H1 (cell line): ENCODE results near the gene WSCD2. TPM values are rescaled to one million over a fixed set of nuclear protein-coding genes. Genes with fewer than 3 reads are reported as not detected.

Experiments used
- CTCF ChIA-PET: fragments of 300-600 bp; sonication (Branson Sonifier 250); formaldehyde crosslinking; loops from one replicate; lab custom pipeline; 2021; ENCODE audit not compliant: partially characterized antibody; lab: Charles Lee
- POLR2A ChIA-PET: fragments of 300-600 bp; sonication (Branson Sonifier 250); formaldehyde crosslinking; loops from one replicate; lab custom pipeline; 2021; ENCODE audit warnings: inconsistent platforms; ENCODE audit not compliant: partially characterized antibody; lab: Charles Lee
- DNase-seq, 2 experiments: peaks; one replicate each; pipeline versions ENCODE4 v3.0.0 to v3.0.0-alpha.2; 2010 to 2022; ENCODE audit warnings: low spot score in 2 of 2, low read depth in 1 of 2, mixed read lengths in 1 of 2
- FAIRE-seq: peaks from 2 replicates; lab custom pipeline; 2011; peaks lifted over from hg19 to GRCh38; lab: Jason Lieb, UNC
- H2AFZ ChIP-seq: 2 replicates; pipeline ENCODE4 v1.8.1; 2012; ENCODE audit warnings: low read length, inconsistent platforms
- H2AK5ac ChIP-seq: 2 replicates; pipeline ENCODE4 v1.6.1; 2013; ENCODE audit warnings: low read depth, low read length
- H2BK120ac ChIP-seq: replicated peaks from 2 replicates; pipeline ENCODE3; 2013; ENCODE audit warnings: low read depth, low read length, inconsistent platforms
- H2BK12ac ChIP-seq: 2 replicates; pipeline ENCODE4 v1.6.1; 2013; ENCODE audit warnings: low read depth, low read length
- H2BK15ac ChIP-seq: 2 replicates; pipeline ENCODE4 v1.6.1; 2013; ENCODE audit warnings: low read length
- H2BK20ac ChIP-seq: 2 replicates; pipeline ENCODE4 v1.6.1; 2013; ENCODE audit warnings: low read length
- H2BK5ac ChIP-seq: 2 replicates; pipeline ENCODE4 v1.6.1; 2013; ENCODE audit warnings: low read depth, low read length
- H3K14ac ChIP-seq: 2 replicates; pipeline ENCODE4 v1.6.1; 2013; ENCODE audit warnings: inconsistent platforms; ENCODE audit not compliant: insufficient read length
- H3K18ac ChIP-seq: 2 replicates; pipeline ENCODE4 v1.6.1; 2013; ENCODE audit warnings: low read length; ENCODE audit errors: extremely low read depth
- H3K23ac ChIP-seq: 2 replicates; pipeline ENCODE4 v1.6.1; 2013; ENCODE audit warnings: inconsistent platforms; ENCODE audit not compliant: insufficient read length
- H3K23me2 ChIP-seq: 2 replicates; pipeline ENCODE4 v1.6.1; 2013; ENCODE audit warnings: low read depth, low read length
- H3K27ac ChIP-seq: 2 replicates; pipeline ENCODE4 v1.6.1; 2011; ENCODE audit warnings: low read depth, low read length, inconsistent platforms
- H3K27me3 ChIP-seq, 4 experiments: replicated peaks in 1 of 4; 1 replicate in 1 of 4; 2 replicates in 3 of 4; pipeline versions ENCODE4 v1.6.1 to v1.8.1; 2011 to 2013; ENCODE audit warnings: low read length in 3 of 4, mild to moderate bottlenecking in 3 of 4, inconsistent platforms in 2 of 4, mixed read lengths in 2 of 4, moderate library complexity in 1 of 4; ENCODE audit not compliant: control insufficient read depth in 3 of 4, insufficient read depth in 3 of 4; ENCODE audit errors: extremely low read depth in 1 of 4
- H3K36me3 ChIP-seq, 4 experiments: 2 replicates each; pipeline versions ENCODE4 v1.6.1 to v1.8.1; 2011 to 2013; ENCODE audit warnings: mild to moderate bottlenecking in 4 of 4, low read length in 3 of 4, moderate library complexity in 2 of 4, control low read depth in 1 of 4, inconsistent platforms in 1 of 4; ENCODE audit not compliant: insufficient read depth in 4 of 4, control insufficient read depth in 2 of 4
- H3K4ac ChIP-seq: replicated peaks from 2 replicates; pipeline ENCODE3; 2013; ENCODE audit warnings: low read length, low read depth, mixed read lengths, inconsistent platforms; ENCODE audit not compliant: insufficient read length
- H3K4me1 ChIP-seq, 4 experiments: replicated peaks in 1 of 4; 1 replicate in 1 of 4; 2 replicates in 3 of 4; pipeline versions ENCODE4 v1.6.1 to v1.8.1; 2011 to 2013; ENCODE audit warnings: low read length in 3 of 4, inconsistent platforms in 2 of 4, mixed read lengths in 1 of 4; ENCODE audit not compliant: insufficient read depth in 4 of 4, control insufficient read depth in 3 of 4
- H3K4me2 ChIP-seq, 2 experiments: 2 replicates each; pipeline versions ENCODE4 v1.6.1 to v1.8.1; 2011 to 2013; ENCODE audit warnings: low read depth in 2 of 2, low read length in 2 of 2, control low read depth in 1 of 2, inconsistent platforms in 1 of 2, mild to moderate bottlenecking in 1 of 2; ENCODE audit not compliant: insufficient read depth in 1 of 2
- H3K4me3 ChIP-seq, 4 experiments: fragments of 200-600, 300-600 bp in 1 of 4; sonication (generic), shearing (Covaris generic), sonication (Bioruptor Twin) in 1 of 4; 2 replicates each; pipeline versions ENCODE4 v1.5.1 to v1.8.1; 2011 to 2016; ENCODE audit warnings: low read length in 4 of 4, low read depth in 3 of 4, control low read depth in 2 of 4, inconsistent platforms in 2 of 4, mild to moderate bottlenecking in 2 of 4, mixed read lengths in 1 of 4, moderate library complexity in 1 of 4; ENCODE audit not compliant: insufficient read depth in 2 of 4; ENCODE audit errors: extremely low read depth in 1 of 4
- H3K56ac ChIP-seq: replicated peaks from 2 replicates; pipeline ENCODE3; 2013; ENCODE audit warnings: low read depth, mild to moderate bottlenecking, mixed read lengths, low read length, inconsistent platforms; ENCODE audit not compliant: insufficient read length
- H3K79me1 ChIP-seq: 2 replicates; pipeline ENCODE4 v1.6.1; 2013; ENCODE audit warnings: low read depth, low read length, control low read depth
- H3K79me2 ChIP-seq, 2 experiments: 2 replicates each; pipeline versions ENCODE4 v1.6.1 to v1.8.1; 2012 to 2013; ENCODE audit warnings: low read length in 2 of 2, mild to moderate bottlenecking in 2 of 2, inconsistent platforms in 1 of 2; ENCODE audit not compliant: insufficient read depth in 2 of 2, control insufficient read depth in 1 of 2
- H3K9ac ChIP-seq, 4 experiments: replicated peaks in 1 of 4; 1 replicate in 1 of 4; 2 replicates in 3 of 4; pipeline versions ENCODE4 v1.6.1 to v1.8.1; 2011 to 2013; ENCODE audit warnings: low read depth in 3 of 4, low read length in 3 of 4, control low read depth in 2 of 4, mild to moderate bottlenecking in 2 of 4, moderate library complexity in 2 of 4, inconsistent platforms in 1 of 4; ENCODE audit errors: extremely low read depth in 1 of 4
- H3K9me3 ChIP-seq, 2 experiments: 2 replicates each; pipeline versions ENCODE4 v1.6.1 to v1.8.1; 2012 to 2013; ENCODE audit warnings: mild to moderate bottlenecking in 2 of 2, moderate library complexity in 2 of 2, control low read depth in 1 of 2, inconsistent platforms in 1 of 2, low read depth in 1 of 2, low read length in 1 of 2, mixed read lengths in 1 of 2; ENCODE audit not compliant: insufficient read depth in 2 of 2
- H4K20me1 ChIP-seq, 2 experiments: replicated peaks in 1 of 2; 2 replicates each; pipeline versions ENCODE3 to v1.8.1; 2011 to 2013; ENCODE audit warnings: inconsistent platforms in 2 of 2, low read length in 2 of 2, mild to moderate bottlenecking in 1 of 2; ENCODE audit not compliant: insufficient read depth in 2 of 2, control insufficient read depth in 1 of 2
- H4K5ac ChIP-seq: 2 replicates; pipeline ENCODE4 v1.6.1; 2013; ENCODE audit warnings: low read length, low read depth, mixed read lengths, inconsistent platforms; ENCODE audit not compliant: insufficient read length
- H4K8ac ChIP-seq: 2 replicates; pipeline ENCODE4 v1.8.0; 2013; ENCODE audit warnings: mild to moderate bottlenecking, moderate library complexity, low read length, inconsistent platforms; ENCODE audit not compliant: insufficient read depth; ENCODE audit errors: extremely low read depth
- H4K91ac ChIP-seq: replicated peaks from 2 replicates; pipeline ENCODE3; 2013; ENCODE audit warnings: low read length, mixed read lengths, inconsistent platforms; ENCODE audit not compliant: insufficient read length
- ASH2L ChIP-seq: fragments of 200-600, 300-600 bp; sonication (generic); IDR thresholded peaks from one replicate; pipeline ENCODE4 v1.7.1; 2017; ENCODE audit warnings: low read length
- BCL11A ChIP-seq, 2 experiments: IDR thresholded peaks; one replicate each; pipeline ENCODE4 v1.6.1; 2011; ENCODE audit warnings: low read depth in 2 of 2, low read length in 2 of 2, mild to moderate bottlenecking in 2 of 2
- BRCA1 ChIP-seq: IDR thresholded peaks from 2 replicates; pipeline ENCODE4 v1.6.1; 2012; ENCODE audit warnings: low read depth, low read length, improper control_type of control experiment
- HDAC2 ChIP-seq, 2 experiments: fragments of 300-600 bp in 1 of 2; sonication (generic) in 1 of 2; IDR thresholded peaks; 2 replicates each; pipeline ENCODE4 v1.6.1; 2011 to 2012; ENCODE audit warnings: low read depth in 2 of 2, low read length in 2 of 2, mild to moderate bottlenecking in 2 of 2, moderate library complexity in 2 of 2, borderline replicate concordance in 1 of 2, inconsistent platforms in 1 of 2
- JUND ChIP-seq: IDR thresholded peaks from 2 replicates; pipeline ENCODE4 v1.6.1; 2011; ENCODE audit warnings: mild to moderate bottlenecking, improper control_type of control experiment, low read length
- POU5F1 ChIP-seq: IDR thresholded peaks from 2 replicates; pipeline ENCODE4 v1.6.1; 2011; ENCODE audit warnings: low read depth, mild to moderate bottlenecking, low read length, moderate library complexity
- RXRA ChIP-seq: IDR thresholded peaks from 2 replicates; pipeline ENCODE4 v1.6.1; 2011; ENCODE audit warnings: low read depth, mild to moderate bottlenecking, low read length, moderate library complexity; ENCODE audit not compliant: insufficient read depth
- SAP30 ChIP-seq: fragments of 300-600 bp; sonication (generic); IDR thresholded peaks from 2 replicates; pipeline ENCODE4 v1.7.1; 2012; ENCODE audit warnings: low read length, moderate library complexity, mild to moderate bottlenecking, inconsistent platforms; ENCODE audit not compliant: insufficient read depth, insufficient replicate concordance
- SP1 ChIP-seq: IDR thresholded peaks from 2 replicates; pipeline ENCODE4 v1.6.1; 2011; ENCODE audit warnings: low read depth, low read length
- TAF7 ChIP-seq: optimal IDR thresholded peaks from 2 replicates; pipeline ENCODE3; 2011; ENCODE audit warnings: low read depth, mild to moderate bottlenecking, inconsistent platforms, low read length, moderate library complexity, borderline replicate concordance
- TCF12 ChIP-seq: IDR thresholded peaks from 2 replicates; pipeline ENCODE4 v1.6.1; 2011; ENCODE audit warnings: low read depth, mild to moderate bottlenecking, low read length
- ZNF274 ChIP-seq: IDR thresholded peaks from 2 replicates; pipeline ENCODE4 v1.7.0; 2012; ENCODE audit warnings: low read length, borderline replicate concordance; ENCODE audit errors: extremely low read depth
- WGBS, 2 experiments: shearing (Covaris generic) in 1 of 2; methylation state at CpG; one replicate each; pipeline versions ENCODE4 v1.1.6 to v1.1.7; 2013 to 2015; ENCODE audit warnings: low lambda C conversion rate in 2 of 2, mixed read lengths in 2 of 2, inconsistent platforms in 1 of 2, low coverage in 1 of 2, missing lambda C conversion rate in 1 of 2; ENCODE audit not compliant: insufficient replicate concordance in 2 of 2, insufficient coverage in 1 of 2, insufficient read length in 1 of 2; ENCODE audit errors: extremely low coverage in 1 of 2, missing lambda C conversion rate in 1 of 2; 5-methylcytosine and 5-hydroxymethylcytosine counted together
- polyA plus RNA-seq, 7 experiments: library from polyadenylated mRNA; depleted of rRNA in 3 of 7; stranded (reverse) in 5 of 7; unstranded in 2 of 7; fragments of >200 nt in 5 of 7; fragments of 200-250 nt in 2 of 7; gene quantifications; 1 replicate in 5 of 7; 2 replicates in 1 of 7; 4 replicates in 1 of 7; pipeline versions ENCODE4 v1.2.1 to v1.2.3, GENCODE V29; 2011 to 2013; ENCODE audit warnings: missing spikeins in 2 of 7, mixed read lengths in 2 of 7
- total RNA-seq: library from RNA; stranded (reverse); fragmentation: NEBNext Ultra II Directional; extraction: Animal tissue kit (Norgen Biotek cat#: 25700); gene quantifications from 2 replicates; pipeline ENCODE4 v1.2.1, GENCODE V29; 2021

WSCD2 gene
- total and polyA plus RNA-seq, 2 of the 8 experiments (the other 6 are each of a cell fraction or from before 2014, with no cell fraction given), result 1.3 to 2.2 TPM

GRCh38 chr12:108289350-108290161, 160.5 kb downstream of the WSCD2 start:
- H3K56ac ChIP-seq, result no peak overlapping the region
- H2BK15ac ChIP-seq, result no peak overlapping the region
- WGBS, 2 experiments, result 86% methylated on average over 11 of the region's 11 CpGs; no CpG with 5 or more reads in 1 of the 2 experiments
- no peaks in the 10 kb centered on the region for H3K27me3 ChIP-seq
- no peaks in the 10 kb centered on the region for H4K20me1 ChIP-seq
- no peak overlapping the region for H3K9ac ChIP-seq
- H3K14ac ChIP-seq, result no peak overlapping the region
- CTCF ChIA-PET, result interaction anchor here (0.6 to 1.7 kb wide), 5 partner anchors 9 to 614 kb away, joined by 3 to 6 read pairs (median 4); no protein-coding TSS in a partner anchor
- H4K5ac ChIP-seq, result no peak overlapping the region
- H3K23ac ChIP-seq, result no peak overlapping the region
- no peak overlapping the region for H3K4me2 ChIP-seq
- no peak for FAIRE-seq
- H3K4me1 ChIP-seq, result peaks cover 0 to 4% (median 2%) of the 10 kb centered on the region in 4 experiments; a peak in 3 of 7 replicates
- no peak overlapping the region for H4K91ac ChIP-seq
- no peak overlapping the region for H3K4me3 ChIP-seq
- no peaks in the 10 kb centered on the region for H3K9me3 ChIP-seq
- H3K4ac ChIP-seq, result no peak overlapping the region
- no peak overlapping the region for H3K18ac ChIP-seq
- no peaks in the 10 kb centered on the region for H3K79me2 ChIP-seq
- DNase-seq, result no peak
- peak overlapping the region; percentile 48; the same call in 1 of the 2 replicates for H2AK5ac ChIP-seq
- H4K8ac ChIP-seq, result no peak overlapping the region; the same call in 1 of the 2 replicates
- no peaks in the 10 kb centered on the region for H3K79me1 ChIP-seq
- no peaks in the 10 kb centered on the region for H3K36me3 ChIP-seq
- no peak overlapping the region for H2BK20ac ChIP-seq
- no peak overlapping the region for H2BK5ac ChIP-seq
- no peak overlapping the region for H2AFZ ChIP-seq
- peaks cover 6% of the 10 kb centered on the region; the same call in 1 of the 2 replicates for H3K23me2 ChIP-seq
- H3K27ac ChIP-seq, result no peak overlapping the region
- no peak overlapping the region for H2BK120ac ChIP-seq
- H2BK12ac ChIP-seq, result no peak overlapping the region
- POLR2A ChIA-PET, result interaction anchor here (1.2 to 1.5 kb wide), 2 partner anchors 10 to 14 kb away, joined by 3 to 4 read pairs; no protein-coding TSS in a partner anchor
- no peak for TF ChIP-seq HDAC2 (IDR thresholded peaks at IDR 0.05; ENCODE audit: borderline replicate concordance in 1 of 2, low read depth in 2 of 2, low read length in 2 of 2)
- TF ChIP-seq JUND, result no peak
- TF ChIP-seq BCL11A (IDR thresholded peaks at IDR 0.05; ENCODE audit: low read depth in 2 of 2, low read length in 2 of 2), result no peak
- TF ChIP-seq SP1, result no peak
- TF ChIP-seq POU5F1, result no peak
- no peak for TF ChIP-seq TAF7
- TF ChIP-seq TCF12, result no peak
- no peak for TF ChIP-seq ASH2L
- no peak for TF ChIP-seq RXRA
- TF ChIP-seq ZNF274, result no peak
- no peak for TF ChIP-seq BRCA1
- no peak for TF ChIP-seq SAP30
